Measurements from ENCODE around the gene ABCC12. TPM values are rescaled to one million over a fixed set of nuclear protein-coding genes. Genes with fewer than 3 reads are reported as not detected.

ABCC12 gene
- polyA plus RNA-seq, 1 donor from 2014 or later: not detected

DNA sequence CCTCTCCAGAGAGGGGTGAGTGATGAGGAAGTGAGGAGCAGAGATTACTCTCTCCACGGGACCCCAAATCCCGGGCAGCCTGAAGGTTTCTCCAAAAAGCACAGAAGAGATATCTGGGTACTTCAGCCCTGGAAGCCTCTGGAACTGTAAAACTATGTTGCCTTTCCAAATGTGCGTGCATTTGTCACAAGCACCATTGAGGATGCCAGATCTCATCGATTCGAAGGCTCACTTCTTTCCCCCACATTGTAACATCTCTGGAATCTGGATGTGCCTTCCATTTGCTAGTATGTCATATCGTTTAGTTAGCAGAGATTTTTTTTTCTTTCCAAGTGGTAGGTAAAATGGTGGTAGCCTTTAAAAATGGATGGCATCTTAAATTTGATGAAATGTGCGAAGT is 45.8 kb downstream of the ABCC12 start:
- Histone ChIP-seq H3K9me2 (ENCODE audit: insufficient read depth, low read length) (no peaks in the 10 kb centered on the region), H3F3A (ENCODE audit: insufficient read depth, low read length, poor library complexity, severe bottlenecking) (no peaks in the 10 kb centered on the region), H2AFZ (ENCODE audit: low read depth, low read length) (no peak overlapping the region), H3K4me3 (ENCODE audit: low read length) (no peak overlapping the region), H3K27me3 (ENCODE audit: insufficient read depth, low read depth, low read length) (no peaks in the 10 kb centered on the region), H3K9ac (ENCODE audit: low read length) (no peak overlapping the region), H3K9me3 (ENCODE audit: low read length) (no peaks in the 10 kb centered on the region), H3K4me2 (ENCODE audit: low read length) (no peak overlapping the region), H3K79me2 (replicated peaks; ENCODE audit: insufficient read depth, low read length) (no peaks in the 10 kb centered on the region), H3K36me3 (ENCODE audit: insufficient read depth, low read length) (no peaks in the 10 kb centered on the region), H3K27ac (ENCODE audit: low read length) (no peak overlapping the region), H4K20me1 (ENCODE audit: insufficient read depth) (no peaks in the 10 kb centered on the region)
- no peak for TF ChIP-seq RAD21 (conservative IDR thresholded peaks at IDR 0.05)
- no peak for TF ChIP-seq POLR2AphosphoS5 (IDR thresholded peaks at IDR 0.05)
- no peak for TF ChIP-seq SMC3 (conservative IDR thresholded peaks at IDR 0.05; ENCODE audit: poor library complexity)
- TF ChIP-seq TAF1 (IDR thresholded peaks at IDR 0.05; ENCODE audit: low read depth): no peak
- TF ChIP-seq MXI1 (conservative IDR thresholded peaks at IDR 0.05; ENCODE audit: poor library complexity, severe bottlenecking): no peak
- TF ChIP-seq, protein P1, sequence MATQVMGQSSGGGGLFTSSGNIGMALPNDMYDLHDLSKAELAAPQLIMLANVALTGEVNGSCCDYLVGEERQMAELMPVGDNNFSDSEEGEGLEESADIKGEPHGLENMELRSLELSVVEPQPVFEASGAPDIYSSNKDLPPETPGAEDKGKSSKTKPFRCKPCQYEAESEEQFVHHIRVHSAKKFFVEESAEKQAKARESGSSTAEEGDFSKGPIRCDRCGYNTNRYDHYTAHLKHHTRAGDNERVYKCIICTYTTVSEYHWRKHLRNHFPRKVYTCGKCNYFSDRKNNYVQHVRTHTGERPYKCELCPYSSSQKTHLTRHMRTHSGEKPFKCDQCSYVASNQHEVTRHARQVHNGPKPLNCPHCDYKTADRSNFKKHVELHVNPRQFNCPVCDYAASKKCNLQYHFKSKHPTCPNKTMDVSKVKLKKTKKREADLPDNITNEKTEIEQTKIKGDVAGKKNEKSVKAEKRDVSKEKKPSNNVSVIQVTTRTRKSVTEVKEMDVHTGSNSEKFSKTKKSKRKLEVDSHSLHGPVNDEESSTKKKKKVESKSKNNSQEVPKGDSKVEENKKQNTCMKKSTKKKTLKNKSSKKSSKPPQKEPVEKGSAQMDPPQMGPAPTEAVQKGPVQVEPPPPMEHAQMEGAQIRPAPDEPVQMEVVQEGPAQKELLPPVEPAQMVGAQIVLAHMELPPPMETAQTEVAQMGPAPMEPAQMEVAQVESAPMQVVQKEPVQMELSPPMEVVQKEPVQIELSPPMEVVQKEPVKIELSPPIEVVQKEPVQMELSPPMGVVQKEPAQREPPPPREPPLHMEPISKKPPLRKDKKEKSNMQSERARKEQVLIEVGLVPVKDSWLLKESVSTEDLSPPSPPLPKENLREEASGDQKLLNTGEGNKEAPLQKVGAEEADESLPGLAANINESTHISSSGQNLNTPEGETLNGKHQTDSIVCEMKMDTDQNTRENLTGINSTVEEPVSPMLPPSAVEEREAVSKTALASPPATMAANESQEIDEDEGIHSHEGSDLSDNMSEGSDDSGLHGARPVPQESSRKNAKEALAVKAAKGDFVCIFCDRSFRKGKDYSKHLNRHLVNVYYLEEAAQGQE (IDR thresholded peaks at IDR 0.05; ENCODE audit: borderline replicate concordance): no peak
- no peak for TF ChIP-seq EZH2 (IDR thresholded peaks at IDR 0.05; ENCODE audit: borderline replicate concordance, insufficient read depth, low read length, poor library complexity, severe bottlenecking)
- TF ChIP-seq, protein P2, sequence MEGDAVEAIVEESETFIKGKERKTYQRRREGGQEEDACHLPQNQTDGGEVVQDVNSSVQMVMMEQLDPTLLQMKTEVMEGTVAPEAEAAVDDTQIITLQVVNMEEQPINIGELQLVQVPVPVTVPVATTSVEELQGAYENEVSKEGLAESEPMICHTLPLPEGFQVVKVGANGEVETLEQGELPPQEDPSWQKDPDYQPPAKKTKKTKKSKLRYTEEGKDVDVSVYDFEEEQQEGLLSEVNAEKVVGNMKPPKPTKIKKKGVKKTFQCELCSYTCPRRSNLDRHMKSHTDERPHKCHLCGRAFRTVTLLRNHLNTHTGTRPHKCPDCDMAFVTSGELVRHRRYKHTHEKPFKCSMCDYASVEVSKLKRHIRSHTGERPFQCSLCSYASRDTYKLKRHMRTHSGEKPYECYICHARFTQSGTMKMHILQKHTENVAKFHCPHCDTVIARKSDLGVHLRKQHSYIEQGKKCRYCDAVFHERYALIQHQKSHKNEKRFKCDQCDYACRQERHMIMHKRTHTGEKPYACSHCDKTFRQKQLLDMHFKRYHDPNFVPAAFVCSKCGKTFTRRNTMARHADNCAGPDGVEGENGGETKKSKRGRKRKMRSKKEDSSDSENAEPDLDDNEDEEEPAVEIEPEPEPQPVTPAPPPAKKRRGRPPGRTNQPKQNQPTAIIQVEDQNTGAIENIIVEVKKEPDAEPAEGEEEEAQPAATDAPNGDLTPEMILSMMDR (IDR thresholded peaks at IDR 0.05; ENCODE audit: poor library complexity, severe bottlenecking): no peak
- no peak for TF ChIP-seq EP300 (conservative IDR thresholded peaks at IDR 0.05; ENCODE audit: poor library complexity, severe bottlenecking)

DNA sequence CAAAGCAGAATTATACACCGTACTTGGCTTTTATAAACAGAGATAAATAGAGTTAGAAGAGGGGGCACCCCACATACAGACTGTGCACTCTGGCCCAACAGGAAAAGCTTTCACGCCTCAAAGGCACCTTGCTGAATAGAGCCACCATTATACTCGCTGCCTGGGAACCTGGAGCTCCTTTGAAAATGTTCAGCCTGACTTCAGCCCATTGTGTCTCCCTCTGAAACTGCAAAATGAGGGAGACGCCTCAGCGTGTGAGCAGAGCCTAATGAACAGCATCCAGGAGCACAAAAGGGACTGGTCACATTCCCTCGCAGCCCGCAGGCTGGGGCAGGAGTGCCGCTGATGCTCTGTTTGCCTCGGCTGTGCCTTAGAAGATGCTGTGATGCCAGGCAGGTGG is 46.3 kb downstream of the ABCC12 start:
- Histone ChIP-seq H3K4me2 (ENCODE audit: low read length) (no peak overlapping the region), H3K9me3 (ENCODE audit: low read length) (no peaks in the 10 kb centered on the region), H3F3A (ENCODE audit: insufficient read depth, low read length, poor library complexity, severe bottlenecking) (no peaks in the 10 kb centered on the region), H3K27ac (ENCODE audit: low read length) (no peak overlapping the region), H3K9me2 (ENCODE audit: insufficient read depth, low read length) (no peaks in the 10 kb centered on the region), H3K79me2 (replicated peaks; ENCODE audit: insufficient read depth, low read length) (no peaks in the 10 kb centered on the region), H4K20me1 (ENCODE audit: insufficient read depth) (no peaks in the 10 kb centered on the region), H3K4me3 (ENCODE audit: low read length) (no peak overlapping the region), H3K36me3 (ENCODE audit: insufficient read depth, low read length) (no peaks in the 10 kb centered on the region), H3K27me3 (ENCODE audit: insufficient read depth, low read depth, low read length) (no peaks in the 10 kb centered on the region), H3K9ac (ENCODE audit: low read length) (no peak overlapping the region), H2AFZ (ENCODE audit: low read depth, low read length) (no peak overlapping the region)
- TF ChIP-seq MXI1 (conservative IDR thresholded peaks at IDR 0.05; ENCODE audit: poor library complexity, severe bottlenecking): no peak
- no peak for TF ChIP-seq EP300 (conservative IDR thresholded peaks at IDR 0.05; ENCODE audit: poor library complexity, severe bottlenecking)

DNA sequence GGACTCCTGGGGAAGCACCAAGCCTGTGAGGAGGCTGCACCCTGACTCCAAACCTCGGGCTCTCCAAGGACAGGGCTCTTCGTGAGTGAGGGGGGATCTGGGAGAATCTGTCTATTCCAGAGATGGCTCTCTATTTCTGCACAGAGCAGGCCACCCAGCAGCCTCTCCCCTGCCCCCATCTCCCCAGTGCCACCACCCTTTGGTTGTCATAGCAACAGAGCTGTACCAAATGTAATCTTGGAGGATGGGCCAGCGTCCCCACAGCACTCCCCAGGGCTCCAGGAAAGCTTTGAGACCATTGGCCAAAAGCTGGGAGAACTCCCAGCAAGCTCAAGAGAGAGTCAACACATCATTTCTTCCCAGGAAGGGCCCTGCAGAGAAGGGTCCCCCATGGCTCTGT is 49.3 kb downstream of the ABCC12 start:
- Histone ChIP-seq H3K27me3 (ENCODE audit: insufficient read depth, low read depth, low read length) (no peaks in the 10 kb centered on the region), H3K27ac (ENCODE audit: low read length) (no peak overlapping the region), H4K20me1 (ENCODE audit: insufficient read depth) (no peaks in the 10 kb centered on the region), H3K4me3 (ENCODE audit: low read length) (no peak overlapping the region), H3K4me2 (ENCODE audit: low read length) (no peak overlapping the region), H3K36me3 (ENCODE audit: insufficient read depth, low read length) (no peaks in the 10 kb centered on the region), H3K9me2 (ENCODE audit: insufficient read depth, low read length) (no peaks in the 10 kb centered on the region), H3F3A (ENCODE audit: insufficient read depth, low read length, poor library complexity, severe bottlenecking) (no peaks in the 10 kb centered on the region), H3K79me2 (replicated peaks; ENCODE audit: insufficient read depth, low read length) (no peaks in the 10 kb centered on the region), H2AFZ (ENCODE audit: low read depth, low read length) (no peak overlapping the region), H3K9ac (ENCODE audit: low read length) (no peak overlapping the region), H3K9me3 (ENCODE audit: low read length) (no peaks in the 10 kb centered on the region)
- no peak for TF ChIP-seq EP300 (conservative IDR thresholded peaks at IDR 0.05; ENCODE audit: poor library complexity, severe bottlenecking)
- TF ChIP-seq, protein P1 (IDR thresholded peaks at IDR 0.05; ENCODE audit: borderline replicate concordance): no peak
- TF ChIP-seq SMC3 (conservative IDR thresholded peaks at IDR 0.05; ENCODE audit: poor library complexity): no peak
- no peak for TF ChIP-seq EZH2 (IDR thresholded peaks at IDR 0.05; ENCODE audit: borderline replicate concordance, insufficient read depth, low read length, poor library complexity, severe bottlenecking)
- no peak for TF ChIP-seq RAD21 (conservative IDR thresholded peaks at IDR 0.05)
- TF ChIP-seq POLR2AphosphoS5 (IDR thresholded peaks at IDR 0.05): no peak
- TF ChIP-seq, protein P2 (IDR thresholded peaks at IDR 0.05; ENCODE audit: poor library complexity, severe bottlenecking): no peak
- TF ChIP-seq MXI1 (conservative IDR thresholded peaks at IDR 0.05; ENCODE audit: poor library complexity, severe bottlenecking): no peak

All from neural cell (in vitro differentiated cells).